Embryonic facial prominence (tissue), 1 donor: ENCODE data around the gene ZNF705A.
"Not testable (repeated sequence)": the region's sequence is repeated elsewhere in the genome, so short reads cannot be mapped to it uniquely, and the experiment has no call there.

Source experiments
- DNase-seq: peaks from one replicate; pipeline ENCODE4 v3.0.0-alpha.2; 2016; ENCODE audit errors: extremely low spot score

Gene ZNF705A

GRCh38 chr12:8184206-8184605, 27.4 kb downstream of the ZNF705A start:
- not testable (repeated sequence) for DNase-seq

GRCh38 chr12:8188088-8188487, 31.3 kb downstream of the ZNF705A start:
- DNase-seq: not testable (repeated sequence)

- DNase-seq: not testable (repeated sequence)
Observed at GRCh38 chr12:8197685-8198308, 41.0 kb downstream of the ZNF705A start.

GRCh38 chr12:8218711-8219382, 62.0 kb downstream of the ZNF705A start:
- not testable (repeated sequence) for DNase-seq

- DNase-seq: not testable (repeated sequence)
Observed at GRCh38 chr12:8221375-8221774, 64.6 kb downstream of the ZNF705A start.

GRCh38 chr12:8221844-8222243, 65.0 kb downstream of the ZNF705A start:
- DNase-seq: not testable (repeated sequence)

GRCh38 chr12:8222303-8222702, 65.5 kb downstream of the ZNF705A start:
- DNase-seq: not testable (repeated sequence)

- DNase-seq: not testable (repeated sequence)
Observed at GRCh38 chr12:8223646-8224045, 66.8 kb downstream of the ZNF705A start.

GRCh38 chr12:8224782-8225181, 68.0 kb downstream of the ZNF705A start:
- DNase-seq: not testable (repeated sequence)

- no peak for DNase-seq
Observed at GRCh38 chr12:8226355-8226754, 69.5 kb downstream of the ZNF705A start.

- not testable (repeated sequence) for DNase-seq
Observed at GRCh38 chr12:8226992-8227731, 70.3 kb downstream of the ZNF705A start, which contains the start of gene FAM90A1. Gene FAM90A1, minus strand, starts transcription at chr12:8227618. Its CDS starts 2,786 bp downstream, at chr12:8224832.

GRCh38 chr12:8227732-8228077, 70.9 kb downstream of the ZNF705A start:
- DNase-seq: not testable (repeated sequence)

GRCh38 chr12:8228607-8229006, 71.8 kb downstream of the ZNF705A start:
- not testable (repeated sequence) for DNase-seq

GRCh38 chr12:8229486-8229885, 72.7 kb downstream of the ZNF705A start:
- DNase-seq: not testable (repeated sequence)
